IMR-90 (cell line): ENCODE measurements around the gene ACAN.

Experiments
- BHLHE40 ChIP-seq: fragments of 150-350 bp; IDR thresholded peaks from 2 replicates; pipeline ENCODE4 v1.6.1; 2016; ENCODE audit warnings: mild to moderate bottlenecking, low read depth, low read length
- CEBPB ChIP-seq: IDR thresholded peaks from 2 replicates; pipeline ENCODE4 v1.6.1; 2012; ENCODE audit warnings: low read depth, low read length, improper control_type of control experiment
- CTCF ChIP-seq: conservative IDR thresholded peaks from 2 replicates; pipeline ENCODE4 v1.5.1; 2012; ENCODE audit warnings: mild to moderate bottlenecking, low read depth, low read length, improper control_type of control experiment
- MAFK ChIP-seq: IDR thresholded peaks from 2 replicates; pipeline ENCODE4 v1.6.1; 2012; ENCODE audit warnings: low read depth, low read length, improper control_type of control experiment
- POLR2A ChIP-seq: IDR thresholded peaks from 2 replicates; pipeline ENCODE4 v1.6.1; 2012; ENCODE audit warnings: mild to moderate bottlenecking, low read depth, low read length
- RAD21 ChIP-seq: IDR thresholded peaks from 2 replicates; pipeline ENCODE4 v1.6.1; 2012; ENCODE audit warnings: low read length, improper control_type of control experiment
- RCOR1 ChIP-seq: IDR thresholded peaks from 2 replicates; pipeline ENCODE4 v1.6.1; 2012; ENCODE audit warnings: mild to moderate bottlenecking, low read length, improper control_type of control experiment; ENCODE audit not compliant: insufficient replicate concordance
- RFX5 ChIP-seq: IDR thresholded peaks from 2 replicates; pipeline ENCODE4 v1.8.0; 2012; ENCODE audit warnings: low read depth, mild to moderate bottlenecking, low read length, moderate library complexity
- USF2 ChIP-seq: fragments of 150-350 bp; IDR thresholded peaks from 2 replicates; pipeline ENCODE4 v1.6.1; 2017; ENCODE audit warnings: mild to moderate bottlenecking, antibody characterized with exemption, low read length, low read depth

GRCh38 chr15:88756921-88757320, 46.3 kb upstream of the ACAN start:
- TF ChIP-seq CTCF (no peak), CEBPB (no peak), RAD21 (no peak), MAFK (no peak), POLR2A (no peak), RCOR1 (no peak), USF2 (no peak), BHLHE40 (no peak), RFX5 (no peak)
